GM12878 (cell line): ENCODE data around the gene LETM1. TPM values are rescaled to one million over a fixed set of nuclear protein-coding genes. Genes with fewer than 3 reads are reported as not detected.

Experiments
- ATAC-seq: fragments of 200-7000 bp; cut with Tn5 transposase; 3 replicates; pipeline ENCODE4 v1.9.1; 2020; ENCODE audit warnings: mild to moderate bottlenecking, moderate library complexity
- BruUV-seq: library from RNA; stranded (reverse); fragments of 400-500 nt; replicated peaks from 2 replicates; lab custom pipeline; 2021; lab: Mats Ljungman, UMichigan
- CTCF ChIA-PET: fragments of 300-600 bp; sonication (Branson Sonifier 250); formaldehyde crosslinking; extraction: SDS; loops from one replicate; lab custom pipeline; 2021; ENCODE audit warnings: inconsistent platforms; lab: Yijun Ruan, JAX
- POLR2A ChIA-PET: fragments of 350-600 bp; formaldehyde crosslinking; extraction: SDS; loops from one replicate; lab custom pipeline; 2021; ENCODE audit warnings: inconsistent platforms; lab: Charles Lee
- RAD21 ChIA-PET: fragments of 300-600 bp; sonication (Branson Sonifier 250); formaldehyde crosslinking; loops from one replicate; lab custom pipeline; 2023; ENCODE audit warnings: antibody characterized with exemption; ENCODE audit not compliant: unreplicated experiment; lab: Charles Lee
- SMC1A ChIA-PET: fragments of 300-600 bp; sonication (Branson Sonifier 250); formaldehyde crosslinking; loops from one replicate; lab custom pipeline; 2023; ENCODE audit not compliant: unreplicated experiment, uncharacterized antibody; lab: Charles Lee
- DNase-seq: peaks from one replicate; pipeline ENCODE4 v3.0.0-alpha.2; 2011; ENCODE audit warnings: low read depth, low spot score
- FAIRE-seq: peaks from 3 replicates; lab custom pipeline; 2011; peaks lifted over from hg19 to GRCh38; lab: Jason Lieb, UNC
- H2AFZ ChIP-seq: 2 replicates; pipeline ENCODE4 v1.6.0; 2011; ENCODE audit warnings: low read depth, low read length, control low read depth; ENCODE audit not compliant: control insufficient read depth
- H3K27ac ChIP-seq: 2 replicates; pipeline ENCODE4 v1.5.1; 2011; ENCODE audit warnings: control low read depth; ENCODE audit not compliant: control insufficient read depth, insufficient read depth
- H3K27me3 ChIP-seq, 2 experiments: replicated peaks in 1 of 2; 2 replicates each; pipeline versions ENCODE4 v1.6.0 to v1.6.1; 2011; ENCODE audit warnings: low read length in 1 of 2; ENCODE audit not compliant: control insufficient read depth in 2 of 2, insufficient read depth in 2 of 2
- H3K36me3 ChIP-seq, 2 experiments: 2 replicates each; pipeline ENCODE4 v1.5.1; 2011; ENCODE audit warnings: low read length in 1 of 2; ENCODE audit not compliant: control insufficient read depth in 2 of 2, insufficient read depth in 2 of 2
- H3K4me1 ChIP-seq: 2 replicates; pipeline ENCODE4 v1.6.1; 2011; ENCODE audit warnings: mild to moderate bottlenecking, low read length, moderate library complexity, mixed read lengths; ENCODE audit not compliant: control insufficient read depth, insufficient read depth
- H3K4me2 ChIP-seq: 2 replicates; pipeline ENCODE4 v1.6.0; 2011; ENCODE audit warnings: control low read depth; ENCODE audit not compliant: control insufficient read depth, insufficient read depth
- H3K4me3 ChIP-seq: fragments of 200-600 bp; sonication (generic); 2 replicates; pipeline ENCODE4 v1.5.1; 2016
- H3K79me2 ChIP-seq: 2 replicates; pipeline ENCODE4 v1.6.0; 2011; ENCODE audit warnings: low read length; ENCODE audit not compliant: control insufficient read depth, insufficient read depth
- H3K9ac ChIP-seq: 2 replicates; pipeline ENCODE4 v1.8.0; 2011; ENCODE audit warnings: low read length, control low read depth, mixed read lengths; ENCODE audit not compliant: control insufficient read depth, insufficient read depth
- H3K9me3 ChIP-seq: replicated peaks from 3 replicates; pipeline ENCODE4 v1.5.1; 2011; ENCODE audit warnings: mild to moderate bottlenecking, low read length; ENCODE audit not compliant: control insufficient read depth, insufficient read depth
- H4K20me1 ChIP-seq: 2 replicates; pipeline ENCODE4 v1.6.0; 2011; ENCODE audit not compliant: control insufficient read depth, insufficient read depth
- EED ChIP-seq: sonication (generic); IDR thresholded peaks from 2 replicates; pipeline ENCODE4 v1.6.1; 2016; ENCODE audit warnings: antibody characterized with exemption, low read depth
- HCFC1 ChIP-seq: fragments of 150-350 bp; IDR thresholded peaks from 2 replicates; pipeline ENCODE4 v1.6.1; 2014; ENCODE audit warnings: low read length
- IKZF2 ChIP-seq, 2 experiments: fragments of 450-650 bp; IDR thresholded peaks; 2 replicates each; pipeline ENCODE4 v1.6.1; 2017; ENCODE audit warnings: mild to moderate bottlenecking in 2 of 2, moderate library complexity in 2 of 2
- NFYA ChIP-seq: IDR thresholded peaks from 2 replicates; pipeline ENCODE4 v1.6.1; 2011; ENCODE audit warnings: low read depth, mild to moderate bottlenecking, low read length, improper control_type of control experiment, borderline replicate concordance
- NR2C1 ChIP-seq: fragments of 450-650 bp; IDR thresholded peaks from 2 replicates; pipeline ENCODE4 v1.6.1; 2017; ENCODE audit warnings: antibody characterized with exemption, mild to moderate bottlenecking, moderate library complexity
- POLR2AphosphoS5 ChIP-seq: IDR thresholded peaks from 2 replicates; pipeline ENCODE4 v1.6.1; 2011; ENCODE audit warnings: mild to moderate bottlenecking, low read length, inconsistent platforms
- RB1 ChIP-seq: fragments of 450-650 bp; formaldehyde crosslinking; IDR thresholded peaks from 2 replicates; pipeline ENCODE4 v1.6.1; 2017; ENCODE audit warnings: mild to moderate bottlenecking, borderline replicate concordance
- STAT3 ChIP-seq: IDR thresholded peaks from 2 replicates; pipeline ENCODE4 v1.6.1; 2011; ENCODE audit warnings: low read depth, low read length, improper control_type of control experiment
- TBL1XR1 ChIP-seq: IDR thresholded peaks from 2 replicates; pipeline ENCODE4 v1.6.1; 2012; ENCODE audit warnings: low read depth, low read length, improper control_type of control experiment
- YBX1 ChIP-seq: fragments of 450-650 bp; IDR thresholded peaks from 2 replicates; pipeline ENCODE4 v1.6.1; 2016; ENCODE audit warnings: antibody characterized with exemption
- ZNF384 ChIP-seq: IDR thresholded peaks from 2 replicates; pipeline ENCODE4 v1.6.1; 2012; ENCODE audit warnings: low read depth, mild to moderate bottlenecking, low read length, improper control_type of control experiment, borderline replicate concordance
- ZNF622 ChIP-seq: fragments of 450-650 bp; IDR thresholded peaks from 2 replicates; pipeline ENCODE4 v1.6.1; 2017; ENCODE audit warnings: mild to moderate bottlenecking, inconsistent platforms
- WGBS: methylation state at CpG from one replicate; pipeline ENCODE4 v1.1.6; 2016; ENCODE audit warnings: low lambda C conversion rate; ENCODE audit not compliant: insufficient replicate concordance, insufficient coverage; ENCODE audit errors: missing lambda C conversion rate; 5-methylcytosine and 5-hydroxymethylcytosine counted together
- in situ Hi-C: fragments of 300-500 bp; cut with MboI; formaldehyde crosslinking; loops from 9 replicates; pipeline ENCODE4 v1.14.3; 2018; ENCODE audit warnings: mixed read lengths
- intact Hi-C: fragments of 100-400 bp; cut with micrococcal nuclease; formaldehyde crosslinking; loops from one replicate; pipeline ENCODE4 v1.14.2; 2022; ENCODE audit not compliant: unreplicated experiment
- polyA plus RNA-seq, 11 experiments: library from polyadenylated mRNA; depleted of rRNA in 4 of 11; unstranded in 6 of 11; stranded (reverse) in 5 of 11; fragments of >200 nt; fragmentation: Nextera tagmentation in 4 of 11; fragmentation: Illumina TruSeq in 1 of 11; extraction: Ambion mirVana in 4 of 11; extraction: Trizol in 1 of 11; gene quantifications; 1 replicate in 1 of 11; 2 replicates in 10 of 11; pipeline versions ENCODE4 v1.2.1 to v1.2.3, GENCODE V29; 2011 to 2016; ENCODE audit warnings: inconsistent platforms in 2 of 11, missing spikeins in 2 of 11, low read depth in 1 of 11
- total RNA-seq, 4 experiments: library from RNA; depleted of rRNA in 3 of 4; stranded (reverse); fragments of >200 nt in 3 of 4; fragmentation: Illumina TruSeq in 1 of 4; extraction: Trizol in 1 of 4; gene quantifications; 2 replicates each; pipeline versions ENCODE4 v1.2.1 to v1.2.3, GENCODE V29; 2013 to 2021
- TF ChIP-seq, protein P1 (sequence below): fragments of 150-350 bp; IDR thresholded peaks from 2 replicates; pipeline ENCODE4 v1.6.1; 2014; ENCODE audit warnings: mild to moderate bottlenecking, low read depth, low read length

LETM1 gene
- total and polyA plus RNA-seq, 10 of the 15 experiments (the other 5 are each of a cell fraction or from before 2014, with no cell fraction given), result 2.6 to 65.2 (median 30.2) TPM

DNA sequence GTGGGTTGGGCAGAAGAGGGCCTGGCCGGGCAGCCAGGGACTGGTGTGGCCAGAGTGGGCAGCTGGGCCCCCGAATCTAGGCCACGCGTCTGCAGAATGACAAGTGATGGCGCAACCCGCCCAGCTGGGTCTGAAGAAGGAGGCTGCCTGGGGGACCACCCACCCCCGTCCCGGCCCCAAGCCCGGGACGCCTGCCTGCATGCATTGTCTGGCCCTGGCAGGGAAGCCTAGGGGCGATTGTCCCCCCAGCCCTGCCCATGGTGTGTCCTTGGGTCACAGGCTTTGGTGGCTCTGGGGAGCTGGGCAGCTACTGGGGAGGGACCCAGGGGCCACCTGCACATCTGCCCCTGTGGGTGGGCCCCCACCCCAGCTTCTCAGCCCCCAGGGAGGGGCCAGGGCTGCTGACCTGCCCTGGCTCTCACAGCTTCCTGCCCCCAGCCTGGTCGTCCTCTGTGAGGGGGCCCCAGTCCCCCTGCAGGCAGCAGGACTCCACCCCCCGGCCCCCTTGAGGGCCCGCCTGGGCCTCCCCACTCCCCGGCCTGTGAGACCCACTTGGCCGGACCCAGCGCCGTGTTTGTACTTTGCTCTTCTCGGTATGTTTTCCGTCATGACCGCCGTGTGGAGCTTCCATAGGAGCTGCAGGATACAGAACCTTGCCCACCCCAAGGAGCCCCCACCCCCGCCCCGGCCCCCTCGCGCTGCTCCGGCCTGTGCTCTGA lies 57.9 kb downstream of the LETM1 start:
- no peaks in the 10 kb centered on the region for H4K20me1 ChIP-seq
- POLR2A ChIA-PET, result no interaction called here

More for the DNA sequence above, 57.9 kb downstream of the LETM1 start:
- 40% methylated on average over 26 of the region's 27 CpGs for WGBS
- Histone ChIP-seq H3K9me3 (no peaks in the 10 kb centered on the region), H3K9ac (no peak overlapping the region), H3K27ac (no peak overlapping the region), H3K36me3 (no peaks in the 10 kb centered on the region), H3K4me1 (no peaks in the 10 kb centered on the region), H2AFZ (no peak overlapping the region), H3K4me3 (no peak overlapping the region), H3K27me3 (peaks cover 8 to 12% of the 10 kb centered on the region in 2 experiments), H3K4me2 (no peak overlapping the region), H3K79me2 (no peaks in the 10 kb centered on the region)
- TF ChIP-seq ZNF622, result no peak
- TF ChIP-seq IKZF2 (IDR thresholded peaks at IDR 0.05), result no peak
- TF ChIP-seq ZNF384, result no peak
- no peak for TF ChIP-seq POLR2AphosphoS5
- no peak for TF ChIP-seq STAT3
- TF ChIP-seq NR2C1, result no peak
- TF ChIP-seq EED, result no peak
- TF ChIP-seq, protein P1, sequence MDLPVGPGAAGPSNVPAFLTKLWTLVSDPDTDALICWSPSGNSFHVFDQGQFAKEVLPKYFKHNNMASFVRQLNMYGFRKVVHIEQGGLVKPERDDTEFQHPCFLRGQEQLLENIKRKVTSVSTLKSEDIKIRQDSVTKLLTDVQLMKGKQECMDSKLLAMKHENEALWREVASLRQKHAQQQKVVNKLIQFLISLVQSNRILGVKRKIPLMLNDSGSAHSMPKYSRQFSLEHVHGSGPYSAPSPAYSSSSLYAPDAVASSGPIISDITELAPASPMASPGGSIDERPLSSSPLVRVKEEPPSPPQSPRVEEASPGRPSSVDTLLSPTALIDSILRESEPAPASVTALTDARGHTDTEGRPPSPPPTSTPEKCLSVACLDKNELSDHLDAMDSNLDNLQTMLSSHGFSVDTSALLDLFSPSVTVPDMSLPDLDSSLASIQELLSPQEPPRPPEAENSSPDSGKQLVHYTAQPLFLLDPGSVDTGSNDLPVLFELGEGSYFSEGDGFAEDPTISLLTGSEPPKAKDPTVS, result no peak
- TF ChIP-seq HCFC1, result no peak
- TF ChIP-seq TBL1XR1, result no peak
- TF ChIP-seq NFYA, result no peak
- TF ChIP-seq RB1, result no peak
- no peak for TF ChIP-seq YBX1
- ATAC-seq (no peak), DNase-seq (no peak), FAIRE-seq (no peak)
- ChIA-PET CTCF (no interaction called here), RAD21 (no interaction called here), SMC1A (no interaction called here)
- no TSS peak for BruUV-seq
- intact Hi-C loops (no loop called here), in situ Hi-C loops (no loop called here)
